Mesenteric fat pad (tissue), 1 donor: ENCODE measurements around the gene PLCH1. TPM values are rescaled to one million over a fixed set of nuclear protein-coding genes. Genes with fewer than 3 reads are reported as not detected.

Source experiments
- DNase-seq: peaks from one replicate; pipeline ENCODE4 v3.0.0-alpha.2; 2020; ENCODE audit warnings: low spot score
- total RNA-seq: library from RNA; stranded (reverse); fragmentation: NEBNext Ultra II Directional; extraction: Animal tissue kit (Norgen Biotek cat#: 25700); gene quantifications from one replicate; pipeline ENCODE4 v1.2.1, GENCODE V29; 2021
- donor health status: DM: yes; HTN: yes; CAD: no.

PLCH1 gene
- total RNA-seq, 1 donor from 2014 or later, result not detected

DNA sequence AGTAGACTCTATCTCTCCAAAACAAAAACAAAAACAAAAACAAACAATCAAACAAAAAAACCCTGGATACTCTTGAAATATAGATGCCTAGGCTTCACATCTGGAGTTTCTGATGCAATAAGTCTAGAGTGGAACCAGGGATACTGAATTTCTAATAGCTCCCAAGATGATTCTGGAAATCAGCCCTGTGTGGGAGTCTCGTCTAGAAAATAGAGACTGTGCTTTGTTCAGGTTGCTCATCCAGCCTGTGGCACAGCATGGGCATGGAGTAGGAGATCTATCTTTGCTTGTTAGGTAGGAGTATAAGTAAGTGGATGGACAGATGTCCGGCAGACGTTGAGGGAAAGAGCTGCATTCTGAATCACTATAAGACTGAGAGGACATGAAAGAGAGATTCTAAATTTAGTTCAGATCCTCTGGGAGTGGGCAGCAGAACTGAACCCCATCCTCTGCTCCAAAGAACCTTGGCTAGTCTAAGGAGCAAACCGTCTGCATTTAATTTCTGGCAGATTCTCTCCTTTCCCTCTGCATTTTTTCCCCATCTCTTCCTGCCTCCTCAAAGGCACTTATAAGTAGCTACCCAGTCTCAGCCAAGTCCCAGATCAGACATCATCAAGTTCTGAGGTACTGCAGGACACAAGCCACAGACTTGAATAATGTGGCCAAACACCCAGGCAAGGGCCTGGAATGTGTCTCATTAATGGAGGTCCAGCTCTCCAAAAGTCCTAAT lies 358.8 kb downstream of the PLCH1 start:
- DNase-seq, result no peak

DNA sequence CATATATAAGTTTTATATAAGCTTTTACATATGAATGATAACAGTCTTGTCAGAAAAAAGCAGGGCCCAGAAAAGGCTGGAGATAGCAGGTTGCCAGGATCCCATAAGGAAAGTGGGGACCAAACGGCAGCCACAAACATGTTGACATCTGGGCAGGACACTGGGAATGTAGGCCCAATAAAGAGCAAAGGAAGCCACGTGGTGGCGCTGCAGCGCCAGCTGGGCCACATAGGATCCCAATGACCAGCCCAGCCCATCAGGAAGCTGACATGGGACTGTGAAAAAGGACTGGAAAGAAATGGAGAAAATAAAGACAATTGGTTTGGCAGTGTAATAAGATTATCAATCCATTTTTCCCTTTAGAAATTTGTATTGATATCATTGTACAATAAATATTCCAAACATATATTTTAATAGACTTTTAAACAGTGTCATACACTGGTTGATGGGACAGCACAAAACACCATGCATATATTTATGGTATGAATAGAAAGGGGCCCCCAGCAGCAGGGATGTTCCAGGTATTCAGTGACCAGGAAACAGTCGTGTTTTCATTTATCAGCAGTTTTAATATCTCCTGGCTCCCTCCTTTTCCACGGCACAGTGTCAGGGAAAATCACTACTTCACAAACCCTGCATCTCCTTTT lies 362.4 kb downstream of the PLCH1 start:
- DNase-seq, result no peak

DNA sequence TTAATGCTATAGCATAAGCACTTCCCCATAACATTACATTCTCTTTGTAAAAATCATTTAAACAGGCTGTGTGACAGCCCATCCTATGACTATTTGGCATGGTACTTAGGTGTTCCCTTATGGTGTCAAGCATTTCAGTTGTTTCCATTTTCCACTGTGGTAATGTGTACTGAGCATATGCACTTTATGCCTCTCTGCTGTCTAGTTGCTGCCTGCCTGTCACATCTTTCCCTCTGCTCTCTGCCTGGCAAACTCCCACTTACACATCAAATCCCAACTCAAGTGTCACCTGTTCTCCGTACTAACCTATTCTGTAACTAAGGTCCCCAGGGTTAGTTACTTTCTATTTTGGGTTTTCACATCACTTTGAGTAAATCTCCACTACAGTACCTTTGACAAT lies 367.0 kb downstream of the PLCH1 start:
- DNase-seq, result no peak

DNA sequence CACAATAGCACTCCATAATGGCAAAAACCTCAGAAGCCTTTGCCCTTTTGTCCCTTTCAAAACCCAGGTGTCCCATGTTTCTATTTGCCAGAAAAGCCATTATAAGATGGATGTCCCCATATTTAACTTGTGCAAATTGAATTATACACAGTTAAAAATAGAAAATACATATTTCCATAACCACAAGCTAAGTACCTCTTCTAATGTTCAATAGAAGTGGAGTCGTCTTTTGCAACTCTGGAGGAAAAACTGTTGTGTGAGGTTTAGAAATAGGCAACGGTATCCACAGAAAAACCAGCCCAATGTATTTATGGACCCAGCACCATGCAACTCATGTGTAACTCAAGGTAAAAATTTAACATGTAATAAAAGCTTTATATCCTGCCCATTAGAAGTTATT lies 367.8 kb downstream of the PLCH1 start:
- no peak for DNase-seq

DNA sequence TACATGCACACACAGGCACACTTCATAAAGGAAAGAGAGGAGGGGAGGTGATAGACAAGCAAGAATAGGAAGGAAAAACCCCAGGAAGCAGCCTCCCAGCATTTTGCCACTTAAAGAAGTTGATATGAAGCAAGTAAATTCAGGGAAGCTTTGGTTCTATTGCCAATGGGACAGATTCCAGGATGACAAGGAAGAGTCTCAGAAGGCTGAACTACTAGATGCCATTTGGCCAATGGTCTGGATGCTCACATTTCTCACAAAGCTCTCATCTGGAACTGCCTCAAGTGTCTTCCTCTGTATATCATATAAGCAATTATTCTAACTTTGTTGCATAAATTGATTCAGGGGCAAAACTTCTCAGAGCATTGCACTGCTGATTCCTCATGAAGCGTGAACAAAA lies 372.6 kb downstream of the PLCH1 start:
- no peak for DNase-seq

DNA sequence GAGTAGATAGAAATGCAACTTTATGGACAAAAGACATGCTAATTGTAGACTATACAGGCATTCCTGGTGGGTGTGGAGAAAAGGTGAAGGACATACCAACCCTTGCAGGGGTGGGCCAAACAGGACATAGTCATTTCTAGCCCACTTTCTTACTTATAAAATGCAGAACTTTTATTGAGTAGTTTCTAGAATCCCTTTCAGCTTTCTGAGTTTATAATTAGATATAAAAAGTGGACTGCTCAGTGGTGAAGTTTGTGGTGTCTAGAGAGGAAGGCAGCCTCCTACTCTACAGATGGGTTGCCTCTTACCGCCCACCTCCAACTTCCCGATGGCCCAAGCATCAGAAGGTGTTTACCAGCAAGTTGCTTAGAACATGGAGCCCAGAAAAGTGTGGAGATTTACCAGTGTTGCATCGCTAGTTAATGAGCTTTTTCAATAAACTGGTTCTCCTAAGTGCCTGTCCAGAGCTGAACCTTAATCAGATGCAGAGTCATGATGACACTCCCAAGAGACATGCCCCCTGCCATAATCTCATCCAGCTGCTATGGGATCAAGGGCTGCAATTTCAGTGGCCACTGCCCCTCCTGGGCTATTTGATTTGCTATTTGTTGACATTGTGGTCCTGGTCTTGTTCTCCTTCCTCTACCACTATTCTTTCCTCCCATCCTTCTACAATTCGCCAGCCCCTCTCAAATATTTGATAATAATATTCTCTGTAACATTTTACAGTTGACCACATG lies 373.9 kb downstream of the PLCH1 start:
- no peak for DNase-seq

DNA sequence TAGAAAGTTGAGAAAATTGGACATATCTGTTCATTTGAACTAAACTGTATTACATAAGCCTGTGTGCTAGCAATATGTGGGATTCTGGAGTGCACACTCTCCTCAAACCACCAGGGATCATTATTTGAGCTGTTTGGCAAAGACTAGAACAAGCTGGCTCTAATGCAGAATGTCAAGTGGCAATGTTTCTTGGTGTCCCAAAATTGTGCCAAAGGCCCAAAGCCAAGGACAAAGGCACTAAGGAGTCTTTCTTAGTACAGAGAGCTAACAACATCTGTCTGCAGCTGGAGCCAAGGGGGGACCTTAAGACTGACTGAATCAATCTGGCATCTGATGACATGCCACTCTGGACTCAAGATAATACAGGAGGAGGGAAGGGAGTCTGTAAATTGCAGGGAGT lies 374.7 kb downstream of the PLCH1 start:
- DNase-seq, result no peak

DNA sequence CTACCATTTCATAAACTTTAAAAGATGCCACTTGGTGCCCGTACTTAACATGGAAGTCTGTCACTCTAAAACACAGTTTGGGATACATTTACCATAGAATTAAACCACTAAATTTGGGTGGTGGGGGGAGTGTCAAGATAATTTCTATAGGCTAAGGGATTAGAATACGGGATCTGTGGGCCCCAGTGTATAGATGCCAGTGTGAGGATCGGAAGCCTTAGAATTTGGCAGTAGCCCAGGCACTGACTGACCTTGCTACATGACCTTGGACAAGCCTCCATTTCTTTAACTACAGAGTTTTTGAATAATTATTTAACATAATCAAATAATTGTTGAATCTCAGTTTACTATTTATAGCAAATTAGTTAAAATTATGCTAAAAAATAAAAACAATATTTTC lies 375.1 kb downstream of the PLCH1 start:
- DNase-seq, result no peak

DNA sequence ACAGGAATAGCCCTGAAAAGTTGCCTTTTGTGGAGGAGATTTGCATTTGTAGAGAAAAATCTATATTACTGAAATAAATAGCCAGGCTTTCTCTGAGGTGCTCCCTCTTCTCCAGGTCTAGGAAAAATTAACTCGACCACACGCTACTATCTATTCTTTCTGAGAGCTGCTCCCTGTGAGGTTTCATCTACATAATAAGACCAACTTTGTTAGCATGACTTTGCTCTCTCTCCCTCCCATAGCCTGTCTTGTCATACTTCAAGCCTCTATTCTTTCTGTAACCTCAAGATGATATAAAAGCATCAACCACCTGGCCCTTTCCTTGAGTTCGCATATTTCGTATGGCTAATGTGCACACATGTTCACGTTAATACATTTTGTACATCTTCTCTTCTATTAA lies 375.6 kb downstream of the PLCH1 start:
- DNase-seq, result no peak

DNA sequence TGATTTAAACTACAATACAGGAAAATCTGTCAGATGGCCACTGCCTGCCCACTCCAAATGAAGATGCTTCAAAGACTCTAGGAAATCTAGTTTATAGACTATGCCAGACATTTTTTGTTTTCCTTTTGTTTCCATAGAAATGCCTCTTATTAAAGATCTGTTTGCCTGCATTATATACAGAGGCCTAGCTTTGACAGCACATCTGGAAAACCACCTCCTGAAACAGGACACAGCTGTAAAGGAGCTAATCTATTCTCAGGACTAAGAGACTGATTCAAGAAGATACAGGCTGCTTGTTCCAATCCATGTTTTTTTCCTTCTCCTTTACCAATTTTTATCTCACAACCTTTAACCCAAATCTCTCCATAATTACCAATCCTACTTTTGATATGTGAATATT lies 376.1 kb downstream of the PLCH1 start:
- no peak for DNase-seq

DNA sequence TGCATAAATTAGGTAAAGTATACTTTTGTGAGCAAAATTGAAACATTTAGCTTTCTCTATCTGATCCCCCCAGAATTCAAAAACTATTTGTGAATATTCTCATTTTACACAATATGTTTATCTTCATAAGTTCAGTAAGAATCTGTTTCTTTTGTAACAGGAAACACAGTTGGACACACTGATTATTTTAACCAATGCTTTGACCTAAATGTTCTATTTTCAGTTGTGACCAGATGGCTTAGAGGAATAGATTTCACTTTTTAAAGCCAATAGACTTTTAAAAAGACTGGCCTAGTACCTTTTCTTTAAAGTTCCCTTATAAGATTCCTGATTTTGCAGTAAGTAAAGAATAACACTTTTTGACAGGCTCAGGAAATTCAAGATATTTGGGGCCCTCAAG lies 377.4 kb downstream of the PLCH1 start:
- no peak for DNase-seq

DNA sequence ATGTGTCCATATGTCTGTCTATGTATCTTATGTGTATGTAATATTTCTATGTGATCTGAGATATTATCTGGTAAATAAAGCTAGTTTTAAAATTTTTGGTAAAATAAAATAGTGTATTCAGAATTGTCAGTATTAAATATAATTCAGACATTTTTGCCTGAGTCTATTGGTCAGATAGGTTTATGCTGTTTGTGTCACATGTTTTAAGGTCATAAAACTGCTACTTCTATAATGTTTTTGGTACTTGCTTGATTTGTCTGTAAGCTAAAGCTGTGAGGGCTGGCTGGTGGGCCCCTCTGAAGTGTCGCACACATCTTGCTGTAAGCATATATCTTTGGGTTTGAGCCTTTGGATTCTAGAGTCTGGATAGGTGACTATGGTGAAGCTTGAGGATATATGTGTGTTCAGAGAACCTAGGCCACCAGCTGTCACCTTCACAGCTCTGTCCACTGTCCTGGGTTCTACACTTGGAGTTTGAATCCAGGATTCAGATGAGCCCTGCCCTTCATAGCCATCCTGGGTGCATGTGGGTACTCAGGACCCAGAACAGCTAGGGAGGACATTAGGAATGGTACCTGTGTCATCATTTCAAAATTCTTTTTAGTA lies 379.6 kb downstream of the PLCH1 start:
- no peak for DNase-seq

DNA sequence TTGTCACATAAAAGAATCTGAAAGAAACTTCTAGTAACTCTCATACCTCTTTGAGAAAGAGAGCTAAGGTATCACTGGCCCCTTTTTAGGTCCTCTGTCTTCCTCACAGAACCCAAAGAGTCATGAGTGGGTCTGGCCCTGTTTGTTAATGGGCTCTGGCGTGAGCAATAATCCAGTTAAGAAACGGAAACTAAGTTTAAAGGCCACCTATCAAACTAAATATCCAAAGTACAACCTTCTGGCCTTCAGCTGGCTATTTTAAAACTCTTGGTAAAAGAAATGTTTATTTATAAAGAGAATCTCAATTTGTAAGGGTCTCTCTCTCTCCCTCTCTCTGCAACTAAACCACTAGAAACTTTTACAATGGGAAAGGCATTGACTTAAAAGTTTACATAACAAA lies 380.4 kb downstream of the PLCH1 start:
- DNase-seq, result no peak

DNA sequence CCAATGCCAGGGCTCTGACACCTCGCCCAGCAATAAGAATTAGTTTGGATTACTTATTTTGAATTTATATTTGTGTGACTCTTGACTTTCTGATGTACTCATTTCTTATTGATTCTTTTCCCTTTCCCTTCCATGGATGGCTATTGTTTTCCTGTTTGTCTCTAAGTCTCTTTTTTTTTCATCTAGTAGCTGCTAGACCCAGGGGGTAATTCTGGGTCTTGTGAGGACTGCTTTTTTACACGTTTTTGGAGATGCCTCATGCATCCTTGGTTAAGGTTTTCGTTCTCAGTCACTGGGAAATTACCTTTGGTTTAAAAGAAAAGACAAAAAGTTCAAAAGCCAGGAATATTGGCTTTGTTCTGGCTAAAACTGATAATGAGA lies 381.2 kb downstream of the PLCH1 start:
- no peak for DNase-seq

DNA sequence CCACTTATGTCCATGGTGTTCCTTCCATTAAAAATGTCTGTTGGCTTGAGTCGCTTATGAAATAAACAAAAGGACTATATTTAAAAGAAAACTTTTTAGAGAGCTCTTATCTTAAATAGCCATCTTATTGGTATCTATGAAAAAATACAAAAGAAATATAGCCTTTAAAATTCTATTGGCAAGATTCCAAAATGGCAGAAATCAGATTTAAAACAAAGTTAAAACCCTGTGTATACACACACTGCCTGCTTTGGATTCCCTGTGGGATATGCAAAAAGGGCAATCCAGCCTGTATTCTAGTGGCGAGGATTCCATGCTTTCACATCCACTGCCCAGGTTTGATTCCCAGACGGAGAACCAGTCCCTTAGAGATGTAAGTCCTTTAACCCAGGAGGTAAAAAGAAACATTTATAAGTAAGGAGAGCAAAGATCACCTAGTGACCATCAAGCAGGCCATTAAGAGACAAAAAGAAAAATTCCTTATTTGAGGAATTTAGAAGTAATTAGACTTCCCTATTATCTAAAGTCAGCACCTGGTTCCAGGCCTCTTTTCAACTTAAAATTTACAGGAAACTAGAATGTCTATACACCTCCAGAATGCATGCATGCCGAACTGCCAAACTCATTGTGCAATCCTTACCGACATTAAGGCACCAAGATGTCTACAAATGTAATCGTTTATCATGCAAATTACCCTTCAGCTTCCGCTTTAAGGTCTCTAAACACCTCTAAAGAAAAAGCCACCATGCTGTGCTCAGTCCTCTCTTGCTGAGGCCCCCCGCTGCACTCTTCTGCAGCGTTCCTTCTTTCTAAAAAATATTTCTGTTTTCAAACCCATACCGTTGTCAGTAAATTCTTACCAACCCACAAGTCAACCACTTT lies 381.8 kb downstream of the PLCH1 start:
- DNase-seq, result no peak

DNA sequence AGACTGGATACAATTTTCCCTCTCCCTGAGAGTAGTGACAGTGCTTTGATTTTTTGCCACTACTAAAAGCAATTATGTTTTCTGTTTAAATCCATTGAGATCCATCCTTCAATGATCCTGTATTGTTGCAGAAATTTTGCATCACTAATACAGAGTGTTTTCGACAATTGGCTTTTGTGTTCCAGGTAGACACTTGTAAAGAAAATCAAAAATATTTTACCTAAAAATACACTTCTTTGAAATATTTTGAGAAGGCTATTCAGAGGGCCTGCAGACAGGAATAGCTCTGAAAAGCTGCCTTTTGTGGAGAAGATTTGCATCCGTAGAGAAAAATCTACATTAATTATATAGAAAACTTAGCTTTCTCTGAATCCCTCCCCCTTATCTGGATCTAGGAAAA lies 384.6 kb downstream of the PLCH1 start:
- DNase-seq, result no peak

DNA sequence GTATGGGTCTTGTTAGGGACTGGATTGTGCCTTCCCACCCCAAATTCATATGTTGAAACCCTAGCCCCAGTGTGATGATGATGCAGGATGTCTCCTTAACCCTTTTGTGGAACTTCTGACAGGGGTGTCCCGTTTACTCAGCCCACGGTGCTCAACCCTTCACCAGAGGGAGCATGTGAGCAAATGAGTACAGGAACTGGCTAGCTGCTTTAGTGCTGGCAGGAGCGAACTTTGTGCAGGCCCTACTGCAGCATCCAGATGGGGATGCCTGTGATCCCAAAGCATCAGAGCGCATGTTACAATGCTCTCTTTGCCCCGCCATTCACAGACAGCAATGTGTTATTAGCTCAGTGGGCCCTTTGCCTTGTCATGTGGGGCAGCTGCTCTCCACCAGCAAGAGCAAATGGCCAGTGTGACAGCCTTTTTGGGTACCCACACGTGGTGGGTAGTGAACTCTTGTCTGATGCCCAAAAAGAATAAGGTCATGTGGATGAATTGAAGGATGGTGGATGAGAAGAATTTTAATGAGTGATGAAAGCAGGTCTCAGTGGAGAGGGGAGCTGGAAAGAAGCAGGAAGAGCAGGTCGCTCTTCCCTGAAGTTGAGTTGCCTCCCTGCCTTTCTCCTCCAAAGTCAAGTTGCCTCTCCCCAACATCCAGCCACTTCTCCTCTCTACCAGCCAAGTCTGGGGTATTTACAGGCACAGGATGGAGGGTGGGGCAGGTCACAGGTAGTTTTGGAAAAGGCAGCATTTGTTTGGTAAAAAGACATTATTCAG lies 388.1 kb downstream of the PLCH1 start:
- DNase-seq, result no peak

DNA sequence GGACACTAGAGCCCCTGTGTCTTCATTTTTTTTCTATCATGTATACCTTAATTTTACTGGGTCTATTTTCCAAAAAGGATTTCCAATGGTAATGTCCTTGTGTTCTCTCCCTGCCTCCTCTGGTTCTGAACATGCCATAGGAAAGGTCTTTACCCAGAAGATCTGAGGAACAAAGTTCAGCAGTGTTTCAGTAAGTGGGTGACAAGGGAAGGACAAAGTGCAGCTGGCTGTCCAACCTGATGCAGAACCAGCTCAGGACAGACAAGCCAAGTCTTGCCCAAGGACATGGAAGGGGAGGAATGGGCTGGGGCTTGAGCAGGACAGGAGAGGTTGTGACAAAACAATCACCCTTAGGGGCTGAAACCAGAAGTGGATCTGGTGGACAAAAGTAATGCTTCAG lies 390.2 kb downstream of the PLCH1 start:
- DNase-seq, result no peak

DNA sequence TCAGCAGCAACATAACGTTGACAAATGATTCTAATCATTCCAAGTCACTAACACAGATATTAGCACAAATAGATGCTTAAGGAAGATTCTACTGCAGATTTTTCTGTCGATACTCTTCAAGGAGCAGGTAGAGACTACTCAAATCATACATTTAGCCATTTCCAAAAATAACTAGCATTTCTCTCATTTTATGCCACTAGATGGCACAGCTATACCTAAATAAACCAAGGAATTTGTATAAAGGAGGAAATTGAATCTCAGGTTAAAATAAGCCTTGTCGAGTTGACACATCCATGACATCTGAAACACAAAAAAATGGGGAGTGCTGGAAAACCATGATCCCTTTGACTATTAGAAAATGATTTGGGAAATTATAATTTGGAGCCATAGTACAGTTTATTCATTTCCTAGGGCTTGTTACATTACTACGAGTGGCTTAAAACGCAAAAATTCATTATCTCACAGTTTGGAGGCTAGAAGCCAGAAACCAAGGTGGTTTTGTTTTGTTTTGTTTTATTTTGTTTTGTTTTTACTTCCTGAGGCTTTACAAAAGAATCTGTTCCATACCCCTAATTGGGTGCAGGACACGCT lies 391.9 kb downstream of the PLCH1 start:
- no peak for DNase-seq

DNA sequence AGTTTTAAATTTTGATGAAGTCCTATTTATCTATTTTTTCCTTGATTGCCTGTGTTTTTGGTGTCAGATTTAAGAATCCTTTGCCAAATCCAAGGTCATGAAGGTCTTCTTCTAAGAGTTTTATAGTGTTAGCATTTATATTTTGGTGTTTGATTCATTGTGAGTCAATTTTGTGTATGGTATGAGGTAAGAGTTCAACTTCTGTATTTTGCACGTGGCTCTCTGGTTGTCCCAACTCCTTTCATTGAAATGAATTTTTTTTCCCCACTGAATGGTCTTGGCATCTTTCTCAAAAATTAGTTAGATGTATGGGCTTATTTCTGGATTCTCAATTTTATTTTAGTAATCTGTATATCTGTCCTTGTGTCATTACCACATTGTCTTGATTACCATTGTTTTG lies 394.3 kb downstream of the PLCH1 start:
- DNase-seq, result no peak
